Astrocyte (in vitro differentiated cells and primary cell): ENCODE measurements around the gene LAMA1.

ENCODE experiments used
- EZH2 ChIP-seq: IDR thresholded peaks from 2 replicates; pipeline ENCODE4 v1.6.1; 2012; ENCODE audit warnings: mild to moderate bottlenecking, low read length, inconsistent platforms; ENCODE audit not compliant: insufficient read depth
- TF ChIP-seq, protein P1 (sequence below): IDR thresholded peaks from 2 replicates; pipeline ENCODE4 v1.5.1; 2011; ENCODE audit warnings: low read depth, mild to moderate bottlenecking, inconsistent platforms, low read length, moderate library complexity; ENCODE audit not compliant: insufficient read depth

DNA sequence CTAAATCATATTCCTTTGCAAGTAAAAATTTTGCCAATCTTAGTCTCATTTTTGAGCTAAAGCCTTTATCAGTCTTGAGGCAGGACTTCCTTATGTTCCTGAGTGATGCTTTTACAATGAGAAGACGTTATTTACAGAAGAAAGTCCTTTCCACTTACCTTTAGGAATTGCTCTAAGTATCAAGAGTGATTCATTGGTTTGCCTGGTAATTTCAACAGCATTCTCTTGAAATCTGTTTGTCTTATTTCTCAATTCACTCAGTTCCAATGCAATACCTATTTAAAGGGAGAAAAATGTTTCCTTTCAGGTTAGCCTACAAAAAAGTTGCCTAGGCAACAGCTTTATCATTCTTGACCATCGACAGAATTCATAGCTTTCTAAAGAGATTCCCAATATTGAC is 137.2 kb downstream of the LAMA1 start:
- TF ChIP-seq, protein P1, sequence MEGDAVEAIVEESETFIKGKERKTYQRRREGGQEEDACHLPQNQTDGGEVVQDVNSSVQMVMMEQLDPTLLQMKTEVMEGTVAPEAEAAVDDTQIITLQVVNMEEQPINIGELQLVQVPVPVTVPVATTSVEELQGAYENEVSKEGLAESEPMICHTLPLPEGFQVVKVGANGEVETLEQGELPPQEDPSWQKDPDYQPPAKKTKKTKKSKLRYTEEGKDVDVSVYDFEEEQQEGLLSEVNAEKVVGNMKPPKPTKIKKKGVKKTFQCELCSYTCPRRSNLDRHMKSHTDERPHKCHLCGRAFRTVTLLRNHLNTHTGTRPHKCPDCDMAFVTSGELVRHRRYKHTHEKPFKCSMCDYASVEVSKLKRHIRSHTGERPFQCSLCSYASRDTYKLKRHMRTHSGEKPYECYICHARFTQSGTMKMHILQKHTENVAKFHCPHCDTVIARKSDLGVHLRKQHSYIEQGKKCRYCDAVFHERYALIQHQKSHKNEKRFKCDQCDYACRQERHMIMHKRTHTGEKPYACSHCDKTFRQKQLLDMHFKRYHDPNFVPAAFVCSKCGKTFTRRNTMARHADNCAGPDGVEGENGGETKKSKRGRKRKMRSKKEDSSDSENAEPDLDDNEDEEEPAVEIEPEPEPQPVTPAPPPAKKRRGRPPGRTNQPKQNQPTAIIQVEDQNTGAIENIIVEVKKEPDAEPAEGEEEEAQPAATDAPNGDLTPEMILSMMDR, result no peak
- no peak for TF ChIP-seq EZH2
